GM12874 (cell line): ENCODE measurements around the gene EYA2.

ENCODE experiments used
- CTCF ChIP-seq: IDR thresholded peaks from 2 replicates; pipeline ENCODE4 v1.5.1; 2011; ENCODE audit warnings: low read depth, mild to moderate bottlenecking, control low read depth, low read length, moderate library complexity; ENCODE audit not compliant: insufficient read depth

The EYA2 gene

GRCh38 chr20:46953596-46953995, 59.0 kb downstream of the EYA2 start:
- no peak for TF ChIP-seq CTCF

DNA sequence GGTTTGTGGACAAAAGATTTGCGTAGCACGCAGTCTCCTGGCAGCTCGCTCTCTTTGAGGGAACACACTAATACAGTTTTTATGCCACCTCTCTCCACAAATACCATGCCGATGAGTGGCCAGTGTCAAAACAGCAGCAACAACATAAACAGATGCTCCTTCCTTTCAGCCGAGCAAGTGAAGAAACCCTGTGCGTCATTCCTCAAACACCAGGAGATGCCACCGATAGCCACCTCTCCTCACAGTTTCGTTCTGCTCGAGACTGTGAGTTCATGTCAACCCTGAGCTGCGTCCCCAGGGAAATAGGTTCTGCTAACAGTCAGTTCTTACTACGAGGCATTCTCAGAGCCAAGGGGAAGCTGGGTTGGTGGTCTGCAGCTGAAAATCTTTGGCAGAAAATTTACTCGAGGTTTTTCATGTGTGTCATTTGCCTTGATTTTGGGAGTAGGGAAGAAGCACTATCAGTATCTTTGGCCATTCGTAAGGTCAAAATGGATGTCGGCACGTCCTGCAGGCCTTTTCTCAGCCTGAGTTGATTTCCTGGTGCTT, 59.9 kb downstream of the EYA2 start:
- no peak for TF ChIP-seq CTCF

GRCh38 chr20:46955601-46956556, 61.2 kb downstream of the EYA2 start:
- no peak for TF ChIP-seq CTCF

DNA sequence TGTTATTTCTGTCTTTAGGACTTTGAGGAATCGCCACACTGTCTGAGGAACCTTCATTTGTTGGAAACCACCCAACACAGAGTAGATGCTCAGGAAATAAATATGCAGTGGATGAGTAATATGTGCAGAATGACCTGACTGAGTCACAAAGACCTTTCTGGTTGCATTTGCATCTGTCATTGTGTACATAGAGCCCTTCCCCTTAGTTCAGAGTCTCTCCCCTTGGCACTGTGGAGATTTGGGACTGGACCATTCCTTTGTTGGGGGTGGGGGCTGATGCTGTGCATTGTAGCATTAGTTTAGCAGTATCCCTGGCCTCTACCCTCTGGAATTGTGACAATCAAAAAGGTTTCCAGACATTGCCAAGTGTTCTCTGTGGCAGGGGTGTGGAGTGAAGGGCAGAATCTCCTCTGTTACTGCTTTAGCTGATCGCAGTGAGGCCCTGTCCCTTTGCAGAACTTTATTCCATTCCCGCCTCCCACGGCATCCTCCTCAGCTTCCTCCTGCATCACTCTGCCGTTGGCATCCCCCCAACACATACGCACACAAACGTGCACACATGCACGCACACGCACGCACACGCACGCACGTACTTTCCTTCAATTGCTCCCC, 64.5 kb downstream of the EYA2 start:
- no peak for TF ChIP-seq CTCF

- no peak for TF ChIP-seq CTCF
These were observed 65.2 kb downstream of the EYA2 start for GRCh38 chr20:46959821-46960220.

DNA sequence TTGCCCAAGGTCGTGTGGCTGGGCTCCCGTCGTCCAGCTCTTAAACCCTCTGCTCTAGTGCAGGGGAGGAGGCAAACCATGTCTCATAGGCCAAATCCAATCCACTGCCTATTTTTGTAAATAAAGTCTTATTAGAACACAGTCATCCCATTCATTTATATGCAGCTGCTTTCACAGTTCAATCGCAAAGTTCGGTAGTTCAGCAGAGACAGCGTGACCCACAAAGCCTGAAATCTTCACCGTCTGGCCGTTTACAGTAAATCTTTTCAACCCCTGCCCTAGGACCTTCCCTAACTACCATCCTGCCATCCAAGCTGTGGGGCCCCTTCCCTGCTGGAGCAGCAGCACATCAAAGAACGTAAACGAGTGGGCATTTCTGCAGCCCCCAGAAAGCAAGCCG, 65.9 kb downstream of the EYA2 start:
- no peak for TF ChIP-seq CTCF

DNA sequence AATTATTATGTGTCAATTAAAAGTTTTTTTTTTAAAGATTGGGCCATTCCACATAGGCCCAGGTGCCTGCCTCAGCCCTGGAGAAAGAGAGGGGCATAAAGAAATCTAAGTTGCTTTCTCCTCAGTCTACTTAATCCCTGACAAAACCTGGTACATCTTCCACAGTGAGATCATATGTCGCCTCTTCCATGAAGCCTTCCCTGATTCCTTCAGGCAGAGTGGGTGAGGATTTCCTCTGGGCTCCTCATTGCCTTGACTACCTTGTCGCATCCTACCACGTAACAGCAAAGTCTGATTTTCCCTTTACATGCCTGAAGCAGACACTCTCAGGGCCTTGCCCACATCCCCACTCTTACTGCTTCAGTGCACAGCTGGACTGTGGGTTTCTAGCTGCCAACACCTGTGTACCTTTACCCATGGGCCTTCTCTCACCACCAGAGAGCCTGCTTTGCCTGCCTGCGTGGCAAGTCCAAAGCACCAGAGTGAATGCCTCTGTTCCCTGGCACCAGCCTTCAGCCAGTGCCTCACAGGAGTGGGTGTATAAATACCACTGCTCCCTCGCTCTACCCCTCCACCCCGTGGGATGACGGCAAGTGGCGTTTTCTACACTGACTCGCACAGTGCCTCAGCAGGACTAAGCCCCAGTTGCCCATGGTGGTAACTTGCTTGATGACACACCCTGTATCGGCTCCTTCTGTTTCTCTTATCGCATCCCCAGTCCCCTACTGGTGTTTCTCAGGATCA, 68.0 kb downstream of the EYA2 start:
- no peak for TF ChIP-seq CTCF
